ENCODE data around the gene CAPZB. TPM values are rescaled to one million over a fixed set of nuclear protein-coding genes. Genes with fewer than 3 reads are reported as not detected.
A peak's percentile ranks its signal among the peaks of the same experiment; 100 is the strongest.
"Not testable (repeated sequence)": the region's sequence is repeated elsewhere in the genome, so short reads cannot be mapped to it uniquely, and the experiment has no call there.

CAPZB gene
- total RNA-seq, 1 donor = 183 TPM

- DNase-seq (ENCODE audit: low read depth) = no peak
- TF ChIP-seq CTCF (IDR thresholded peaks at IDR 0.05; ENCODE audit: insufficient read depth, low read depth, low read length) = no peak
- H3K4me3 ChIP-seq (ENCODE audit: low read depth, low read length) = no peak overlapping the region
Measured at GRCh38 chr1:19525607-19526545, 40.5 kb upstream of the CAPZB start.

GRCh38 chr1:19524791-19525190 lies 39.5 kb upstream of the CAPZB start:
- H3K4me3 ChIP-seq (ENCODE audit: low read depth, low read length) = no peak overlapping the region
- no peak for DNase-seq (ENCODE audit: low read depth)
- no peak for TF ChIP-seq CTCF (IDR thresholded peaks at IDR 0.05; ENCODE audit: insufficient read depth, low read depth, low read length)

GRCh38 chr1:19522570-19522969 lies 37.2 kb upstream of the CAPZB start:
- DNase-seq (ENCODE audit: low read depth); H3K4me3 ChIP-seq (ENCODE audit: low read depth, low read length): not testable (repeated sequence)

- DNase-seq (ENCODE audit: low read depth) = no peak
- no peak for TF ChIP-seq CTCF (IDR thresholded peaks at IDR 0.05; ENCODE audit: insufficient read depth, low read depth, low read length)
- H3K4me3 ChIP-seq (ENCODE audit: low read depth, low read length) = no peak overlapping the region
Measured at GRCh38 chr1:19521411-19521810, 36.1 kb upstream of the CAPZB start.

GRCh38 chr1:19517017-19517416 lies 31.7 kb upstream of the CAPZB start:
- H3K4me3 ChIP-seq (ENCODE audit: low read depth, low read length) = no peak overlapping the region
- DNase-seq (ENCODE audit: low read depth) = no peak
- TF ChIP-seq CTCF (IDR thresholded peaks at IDR 0.05; ENCODE audit: insufficient read depth, low read depth, low read length) = no peak

- TF ChIP-seq CTCF (IDR thresholded peaks at IDR 0.05; ENCODE audit: insufficient read depth, low read depth, low read length) = no peak
Measured at GRCh38 chr1:19515201-19515600, 29.9 kb upstream of the CAPZB start.

GRCh38 chr1:19514391-19514831 lies 29.1 kb upstream of the CAPZB start:
- no peak overlapping the region for H3K4me3 ChIP-seq (ENCODE audit: low read depth, low read length)
- DNase-seq (ENCODE audit: low read depth) = peak; percentile 83
- no peak for TF ChIP-seq CTCF (IDR thresholded peaks at IDR 0.05; ENCODE audit: insufficient read depth, low read depth, low read length)

More at GRCh38 chr1:19515201-19515600, 29.9 kb upstream of the CAPZB start:
- H3K4me3 ChIP-seq (ENCODE audit: low read depth, low read length) = no peak overlapping the region
- no peak for DNase-seq (ENCODE audit: low read depth)
